ENCODE data around the gene PTX3. TPM values are rescaled to one million over a fixed set of nuclear protein-coding genes. Genes with fewer than 3 reads are reported as not detected.

PTX3 gene
- total RNA-seq, 2 experiments from 2014 or later: not detected

- no peaks in the 10 kb centered on the region for H3K79me2 ChIP-seq (ENCODE audit: insufficient read depth, low read depth, low read length)
- no peaks in the 10 kb centered on the region for H3K9me3 ChIP-seq (ENCODE audit: low read length)
- TF ChIP-seq CTCF (conservative IDR thresholded peaks at IDR 0.05; ENCODE audit: low read length) (no peak), EZH2phosphoT487 (IDR thresholded peaks at IDR 0.05; ENCODE audit: borderline replicate concordance, low read depth, low read length) (no peak)
- CTCF ChIA-PET (ENCODE audit: unreplicated experiment): no interaction called here
- no TSS peak for BruUV-seq (replicated peaks)
- intact Hi-C loops (cut with micrococcal nuclease; ENCODE audit: unreplicated experiment): no loop called here
- no peak for DNase-seq (ENCODE audit: low spot score)
- no peak overlapping the region for H3K4me3 ChIP-seq (ENCODE audit: low read depth, low read length, poor library complexity, severe bottlenecking)
- no peaks in the 10 kb centered on the region for H3K4me1 ChIP-seq (ENCODE audit: insufficient read depth, low read length, poor library complexity, severe bottlenecking)
- no peaks in the 10 kb centered on the region for H3K9me2 ChIP-seq (ENCODE audit: insufficient read depth, low read length)
- H3K4me2 ChIP-seq (ENCODE audit: low read length): no peak overlapping the region
- no peaks in the 10 kb centered on the region for H3K36me3 ChIP-seq (ENCODE audit: insufficient read depth, low read length)
- H2AFZ ChIP-seq (ENCODE audit: low read length): no peak overlapping the region
- POLR2A ChIA-PET: interaction anchor here (0.6 to 1.2 kb wide), 3 partner anchors 22 to 194 kb away, joined by 3 to 7 read pairs (median 3); no protein-coding TSS in a partner anchor
- H4K20me1 ChIP-seq (ENCODE audit: insufficient read depth, low read length): no peaks in the 10 kb centered on the region
- no peak overlapping the region for H3K27ac ChIP-seq (ENCODE audit: low read depth, low read length, poor library complexity, severe bottlenecking)
Measured at GRCh38 chr3:157465741-157466140, 29.1 kb downstream of the PTX3 start.

- no peak for TF ChIP-seq CTCF (conservative IDR thresholded peaks at IDR 0.05; ENCODE audit: low read length)
- no peak for TF ChIP-seq EZH2phosphoT487 (IDR thresholded peaks at IDR 0.05; ENCODE audit: borderline replicate concordance, low read depth, low read length)
- H2AFZ ChIP-seq (ENCODE audit: low read length): no peak overlapping the region
- H3K79me2 ChIP-seq (ENCODE audit: insufficient read depth, low read depth, low read length): no peaks in the 10 kb centered on the region
- no peaks in the 10 kb centered on the region for H3K9me2 ChIP-seq (ENCODE audit: insufficient read depth, low read length)
- POLR2A ChIA-PET: no interaction called here
- no peak overlapping the region for H3K27ac ChIP-seq (ENCODE audit: low read depth, low read length, poor library complexity, severe bottlenecking)
- no peaks in the 10 kb centered on the region for H3K9me3 ChIP-seq (ENCODE audit: low read length)
- CTCF ChIA-PET (ENCODE audit: unreplicated experiment): no interaction called here
- no peaks in the 10 kb centered on the region for H3K36me3 ChIP-seq (ENCODE audit: insufficient read depth, low read length)
- H3K4me2 ChIP-seq (ENCODE audit: low read length): no peak overlapping the region
- no peaks in the 10 kb centered on the region for H3K4me1 ChIP-seq (ENCODE audit: insufficient read depth, low read length, poor library complexity, severe bottlenecking)
- no peak overlapping the region for H3K4me3 ChIP-seq (ENCODE audit: low read depth, low read length, poor library complexity, severe bottlenecking)
- intact Hi-C loops (cut with micrococcal nuclease; ENCODE audit: unreplicated experiment): no loop called here
- H4K20me1 ChIP-seq (ENCODE audit: insufficient read depth, low read length): no peaks in the 10 kb centered on the region
- no TSS peak for BruUV-seq (replicated peaks)
- DNase-seq (ENCODE audit: low spot score): no peak
Measured at GRCh38 chr3:157467200-157467599, 30.6 kb downstream of the PTX3 start.

- no TSS peak for BruUV-seq (replicated peaks)
- intact Hi-C loops (cut with micrococcal nuclease; ENCODE audit: unreplicated experiment): no loop called here
- ChIA-PET CTCF (ENCODE audit: unreplicated experiment) (no interaction called here), POLR2A (no interaction called here)
- no peak overlapping the region for H2AFZ ChIP-seq (ENCODE audit: low read length)
- H3K4me2 ChIP-seq (ENCODE audit: low read length): no peak overlapping the region
- H3K27ac ChIP-seq (ENCODE audit: low read depth, low read length, poor library complexity, severe bottlenecking): no peak overlapping the region
- H3K9me3 ChIP-seq (ENCODE audit: low read length): no peaks in the 10 kb centered on the region
- H3K4me3 ChIP-seq (ENCODE audit: low read depth, low read length, poor library complexity, severe bottlenecking): no peak overlapping the region
- no peaks in the 10 kb centered on the region for H3K36me3 ChIP-seq (ENCODE audit: insufficient read depth, low read length)
- TF ChIP-seq CTCF (conservative IDR thresholded peaks at IDR 0.05; ENCODE audit: low read length) (no peak), EZH2phosphoT487 (IDR thresholded peaks at IDR 0.05; ENCODE audit: borderline replicate concordance, low read depth, low read length) (no peak)
- no peaks in the 10 kb centered on the region for H3K4me1 ChIP-seq (ENCODE audit: insufficient read depth, low read length, poor library complexity, severe bottlenecking)
- no peaks in the 10 kb centered on the region for H4K20me1 ChIP-seq (ENCODE audit: insufficient read depth, low read length)
- no peak for DNase-seq (ENCODE audit: low spot score)
- H3K9me2 ChIP-seq (ENCODE audit: insufficient read depth, low read length): no peaks in the 10 kb centered on the region
- H3K79me2 ChIP-seq (ENCODE audit: insufficient read depth, low read depth, low read length): no peaks in the 10 kb centered on the region
Measured at GRCh38 chr3:157469561-157470294, 33.1 kb downstream of the PTX3 start.
